ENCODE measurements around the gene OMA1.

Gene OMA1

GRCh38 chr1:58439946-58440345 lies 106.6 kb downstream of the OMA1 start:
- H3K4me3 ChIP-seq (ENCODE audit: low read length): no peak overlapping the region
- no peak for TF ChIP-seq CTCF (conservative IDR thresholded peaks at IDR 0.05; ENCODE audit: low read length)
- peak; percentile 28 for DNase-seq (ENCODE audit: low read depth)

- no peak for TF ChIP-seq CTCF (conservative IDR thresholded peaks at IDR 0.05; ENCODE audit: low read length)
- DNase-seq (ENCODE audit: low read depth): no peak
- H3K4me3 ChIP-seq (ENCODE audit: low read length): no peak overlapping the region
Measured at GRCh38 chr1:58438468-58438867, 108.1 kb downstream of the OMA1 start.

GRCh38 chr1:58437623-58438022 lies 108.9 kb downstream of the OMA1 start:
- no peak overlapping the region for H3K4me3 ChIP-seq (ENCODE audit: low read length)
- DNase-seq (ENCODE audit: low read depth): no peak
- TF ChIP-seq CTCF (conservative IDR thresholded peaks at IDR 0.05; ENCODE audit: low read length): no peak

DNA sequence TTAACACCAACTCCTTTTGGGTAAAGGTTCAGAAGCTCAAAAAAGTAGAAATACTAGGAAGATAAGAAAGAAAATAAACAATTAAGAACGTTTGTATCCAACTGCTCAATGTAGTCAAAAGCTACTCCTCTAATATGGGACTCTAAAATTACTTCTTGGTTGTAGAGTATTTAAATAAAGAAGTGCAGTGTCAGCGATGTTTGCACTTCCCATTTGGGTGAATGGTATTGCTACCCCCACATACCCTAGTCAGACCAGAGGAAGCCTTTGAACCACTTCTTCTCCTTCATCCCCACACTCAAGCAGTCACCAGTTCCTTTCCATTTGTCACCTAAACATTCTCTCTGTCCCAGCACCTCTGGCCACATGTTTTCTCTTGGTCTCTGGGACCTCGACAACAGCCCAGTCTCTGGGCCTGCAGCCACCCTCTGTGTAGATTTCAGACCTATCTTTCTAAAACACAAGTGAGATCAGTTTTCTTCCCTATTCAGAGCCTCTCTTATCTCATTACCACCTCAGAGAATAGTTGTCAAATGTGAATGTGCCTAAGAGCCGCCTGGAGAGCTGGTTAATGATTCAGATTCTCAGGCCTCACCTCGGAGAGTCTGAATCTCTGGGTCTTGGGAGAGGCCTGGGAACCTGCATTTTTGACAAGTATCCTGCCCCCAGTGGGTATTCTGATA lies 109.8 kb downstream of the OMA1 start:
- no peak for TF ChIP-seq CTCF (conservative IDR thresholded peaks at IDR 0.05; ENCODE audit: low read length)

DNA sequence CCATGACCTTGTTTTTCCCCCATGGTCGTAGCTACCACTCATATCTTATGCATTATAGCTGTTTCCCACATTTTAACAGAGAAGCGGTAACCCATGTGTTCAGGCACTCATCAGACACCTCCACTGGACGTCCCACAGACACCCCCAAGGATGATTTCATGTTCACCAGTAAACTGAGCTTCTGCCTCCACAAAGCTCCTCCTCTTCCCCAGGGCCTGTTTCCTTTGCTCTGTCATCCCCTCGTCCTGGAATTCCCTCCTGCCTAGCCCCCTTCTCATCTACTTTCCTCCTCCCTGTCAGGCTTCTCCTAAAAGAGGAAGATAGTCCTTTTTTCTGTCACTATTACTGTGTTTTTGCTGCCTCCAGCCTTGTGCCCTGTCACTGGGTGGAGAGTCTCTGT lies 111.2 kb downstream of the OMA1 start:
- no peak for DNase-seq (ENCODE audit: low read depth)
- H3K4me3 ChIP-seq (ENCODE audit: low read length): no peak overlapping the region
- TF ChIP-seq CTCF (conservative IDR thresholded peaks at IDR 0.05; ENCODE audit: low read length): no peak

More for the DNA sequence above, 109.8 kb downstream of the OMA1 start:
- DNase-seq (ENCODE audit: low read depth): no peak
- no peak overlapping the region for H3K4me3 ChIP-seq (ENCODE audit: low read length)

DNA sequence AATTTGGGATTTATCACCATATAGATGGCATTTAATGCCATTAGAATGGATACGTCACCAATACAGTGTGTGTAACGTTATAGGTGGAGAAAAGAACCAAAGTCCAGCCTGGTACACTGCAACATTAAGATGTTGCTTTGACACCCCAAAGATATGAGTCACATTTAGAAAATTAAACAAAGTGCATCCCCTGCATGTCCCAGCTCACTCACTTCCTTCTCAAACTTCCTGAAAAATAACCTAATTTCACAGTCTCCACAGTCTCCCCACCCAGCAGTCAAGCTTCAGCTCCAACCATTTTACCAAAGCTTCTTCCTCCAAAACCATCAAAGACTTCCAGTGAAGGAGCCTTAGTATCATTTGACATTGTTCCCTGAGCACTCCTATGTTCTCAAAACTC lies 111.9 kb downstream of the OMA1 start:
- DNase-seq (ENCODE audit: low read depth): no peak
- no peak for TF ChIP-seq CTCF (conservative IDR thresholded peaks at IDR 0.05; ENCODE audit: low read length)
- no peak overlapping the region for H3K4me3 ChIP-seq (ENCODE audit: low read length)

DNA sequence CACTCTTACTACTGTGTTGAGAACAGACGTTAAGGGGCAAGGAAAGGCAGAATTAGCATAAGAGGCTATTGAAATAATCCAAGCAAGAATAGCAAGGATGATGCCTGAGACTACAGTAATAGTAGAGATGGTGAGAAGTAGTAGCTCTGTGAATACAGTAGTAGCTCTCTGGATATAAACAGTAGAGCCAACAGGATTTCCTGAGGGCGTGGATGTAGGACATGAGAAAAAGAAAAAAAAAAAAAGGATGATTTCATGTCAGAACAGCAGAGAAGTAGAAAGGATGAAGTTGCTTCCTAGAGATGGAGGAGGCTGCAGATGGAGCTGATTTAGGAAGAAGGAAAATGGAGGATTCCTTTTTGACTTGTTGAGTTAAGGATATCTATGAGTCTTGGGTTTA lies 112.3 kb downstream of the OMA1 start:
- no peak overlapping the region for H3K4me3 ChIP-seq (ENCODE audit: low read length)
- no peak for DNase-seq (ENCODE audit: low read depth)
- no peak for TF ChIP-seq CTCF (conservative IDR thresholded peaks at IDR 0.05; ENCODE audit: low read length)
